Measurements from ENCODE around the gene ITGA5. TPM values are rescaled to one million over a fixed set of nuclear protein-coding genes. Genes with fewer than 3 reads are reported as not detected.

The ITGA5 gene
- 100 to 1,000 TPM in 1 of 2 donors, 10 to 100 TPM in 1; 29.9 to 211 TPM for total RNA-seq

DNA sequence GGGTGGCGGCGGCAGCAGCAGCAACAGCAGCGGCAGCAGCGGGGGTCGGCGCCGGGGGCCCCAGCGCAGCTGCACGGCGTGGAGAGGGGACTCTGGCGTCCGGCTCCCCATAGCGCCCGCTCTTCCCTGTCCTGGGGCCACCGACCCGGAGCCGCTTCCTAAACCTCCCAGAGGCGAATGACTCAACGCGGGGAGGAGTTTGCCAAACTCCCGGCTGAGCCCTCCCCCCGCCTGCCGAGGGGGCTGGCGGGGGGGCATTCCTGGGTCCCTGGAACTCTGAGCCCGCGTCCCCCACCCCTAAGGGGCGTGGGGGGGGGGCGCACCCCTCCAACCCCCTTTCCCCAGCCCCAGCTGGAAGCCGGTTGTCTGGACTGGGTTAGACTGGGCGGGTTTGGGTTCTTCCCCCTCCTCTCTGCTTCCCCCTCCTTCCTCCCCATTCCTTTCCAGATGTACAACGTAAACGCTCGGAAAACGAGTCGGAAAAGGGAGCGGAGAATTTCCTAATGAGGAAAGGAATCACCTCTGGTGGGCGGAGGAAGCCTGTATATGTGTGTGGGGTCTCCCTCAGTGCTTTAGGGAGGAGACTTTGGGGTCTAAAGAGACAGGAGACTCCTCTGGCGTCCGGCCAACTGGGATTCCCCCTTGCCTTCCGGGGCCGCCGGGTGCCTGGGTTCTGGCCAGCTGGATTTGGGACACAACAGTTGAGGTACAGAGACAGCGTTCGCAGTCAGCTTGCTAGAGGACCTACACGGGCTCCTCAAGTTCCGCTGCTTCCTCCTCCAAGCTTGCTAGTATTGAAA, at the start of gene ITGA5:
Gene ITGA5, minus strand, starts transcription at position 179 of the 800 bp plus-strand sequence. Its CDS starts 68 bp downstream, at position 111.
- Mint-ChIP-seq H3K36me3 (ENCODE audit: low read depth) (peaks cover 48% of the 10 kb centered on the region), H3K9me3 (no peaks in the 10 kb centered on the region), H3K27me3 (no peaks in the 10 kb centered on the region), H3K4me3 (peak within 1 kb of the TSS; percentile 83), H3K4me1 (peaks cover 20% of the 10 kb centered on the region), H3K27ac (peak within 1 kb of the TSS; percentile 94)
- peak; percentile 62 for ATAC-seq (replicated peaks)

DNA sequence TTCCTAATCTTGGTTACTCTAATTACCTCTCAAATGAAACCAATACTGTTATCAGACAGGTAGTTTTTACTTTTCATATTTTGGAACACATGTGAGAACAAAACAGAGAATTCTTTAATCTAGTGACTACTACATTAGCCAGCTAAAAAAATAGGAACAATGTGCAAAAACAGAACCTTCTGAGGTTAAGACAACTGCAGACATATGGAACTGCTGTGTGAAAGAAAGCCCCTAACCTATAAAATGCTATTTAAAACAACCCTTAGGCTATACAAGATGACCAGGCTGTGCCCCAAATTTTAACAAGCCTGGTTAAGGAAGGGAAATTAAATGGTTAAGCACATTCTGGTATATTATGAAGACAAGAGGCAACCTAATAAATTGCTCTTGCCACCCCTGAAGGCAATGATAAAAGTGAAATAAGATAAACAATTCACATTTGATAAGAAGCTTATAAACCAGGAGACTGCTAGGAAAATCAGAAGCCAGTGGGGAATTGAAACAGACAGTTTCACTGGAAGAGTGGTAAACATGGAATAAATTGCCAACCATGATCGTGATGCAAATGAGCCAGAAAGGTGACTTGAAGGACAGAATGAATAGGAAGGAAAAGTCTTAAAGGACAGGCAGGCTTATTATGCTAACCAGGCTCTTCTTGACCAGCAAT, 46.9 kb upstream of the ITGA5 start:
- no peaks in the 10 kb centered on the region for H3K9me3 Mint-ChIP-seq
- H3K4me1 Mint-ChIP-seq = no peaks in the 10 kb centered on the region
- peaks cover 5% of the 10 kb centered on the region for H3K27me3 Mint-ChIP-seq
- no peak overlapping the region for H3K27ac Mint-ChIP-seq
- H3K36me3 Mint-ChIP-seq (ENCODE audit: low read depth) = no peaks in the 10 kb centered on the region
- no peak overlapping the region for H3K4me3 Mint-ChIP-seq
- no peak for ATAC-seq (replicated peaks)

DNA sequence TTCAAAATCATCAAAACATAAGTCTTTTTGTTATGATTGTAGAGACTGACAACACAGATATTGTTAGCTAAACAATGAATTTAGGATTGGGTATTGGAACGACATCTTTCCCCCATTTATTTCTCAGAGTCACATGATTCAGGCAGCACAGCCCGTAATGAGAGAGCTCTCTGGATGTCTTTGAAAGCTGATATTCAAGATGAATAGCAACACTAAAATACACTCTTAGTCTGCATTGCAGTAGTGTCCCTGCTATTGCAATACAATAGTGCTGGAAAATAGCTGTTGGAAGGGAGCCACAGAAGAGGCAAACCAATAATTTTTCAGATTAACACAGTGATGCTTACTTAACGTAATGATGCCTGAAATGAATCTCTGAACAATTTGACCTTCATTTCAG, 44.4 kb upstream of the ITGA5 start:
- Mint-ChIP-seq H3K4me1 (no peaks in the 10 kb centered on the region), H3K9me3 (no peaks in the 10 kb centered on the region), H3K36me3 (ENCODE audit: low read depth) (no peaks in the 10 kb centered on the region), H3K4me3 (no peak overlapping the region), H3K27ac (no peak overlapping the region), H3K27me3 (peaks cover 5% of the 10 kb centered on the region)
- no peak for ATAC-seq (replicated peaks)

DNA sequence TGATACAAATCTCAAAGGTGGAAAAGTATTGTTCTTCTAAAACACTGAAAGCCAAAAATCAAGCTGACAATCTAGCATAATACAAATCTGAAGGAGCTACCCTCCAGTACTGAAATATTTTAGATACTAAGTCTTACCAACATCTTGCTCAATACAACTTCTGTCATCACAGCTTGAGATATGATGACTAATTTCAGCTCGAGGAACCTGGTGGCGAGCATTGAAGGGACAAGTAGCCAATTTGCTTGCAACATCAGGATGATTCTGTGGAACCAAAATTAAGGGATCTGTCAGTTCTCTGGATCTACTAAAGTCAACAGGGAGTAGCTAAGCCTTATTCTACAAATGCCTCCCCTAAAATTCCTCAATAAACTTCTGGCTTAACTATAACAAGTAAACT, 44.0 kb upstream of the ITGA5 start:
- Mint-ChIP-seq H3K27me3 (peaks cover 5% of the 10 kb centered on the region), H3K9me3 (no peaks in the 10 kb centered on the region), H3K36me3 (ENCODE audit: low read depth) (no peaks in the 10 kb centered on the region), H3K4me1 (no peaks in the 10 kb centered on the region), H3K4me3 (no peak overlapping the region), H3K27ac (no peak overlapping the region)
- ATAC-seq (replicated peaks) = no peak

DNA sequence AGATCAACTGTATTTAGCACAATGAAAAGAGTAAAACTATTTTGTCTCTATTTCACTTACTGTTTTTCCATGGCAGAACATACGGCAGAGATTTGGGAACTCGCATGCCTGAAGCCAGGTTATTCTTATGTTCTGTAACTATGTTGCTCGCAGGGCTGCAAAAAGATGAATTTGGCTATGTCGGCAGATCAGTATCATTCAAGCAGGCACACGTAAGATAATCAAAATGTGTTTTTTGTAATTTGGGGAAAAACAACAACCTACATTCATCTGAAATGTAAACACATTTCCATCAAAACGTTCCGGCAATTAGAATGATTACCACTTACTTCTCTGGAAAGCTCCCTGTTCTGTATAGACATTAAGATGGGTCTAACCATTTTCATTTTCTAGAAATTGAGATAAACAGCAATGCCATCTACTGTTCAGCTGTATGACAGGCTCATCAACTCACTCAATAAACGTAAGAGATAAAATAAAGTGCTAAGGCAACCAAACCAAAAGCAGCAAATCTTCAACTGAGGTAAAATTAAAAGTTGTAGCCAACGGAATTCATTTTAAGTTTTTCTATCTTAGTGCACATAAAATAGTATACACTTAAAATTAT, 41.4 kb upstream of the ITGA5 start:
- H3K27ac Mint-ChIP-seq = no peak overlapping the region
- no peaks in the 10 kb centered on the region for H3K9me3 Mint-ChIP-seq
- no peaks in the 10 kb centered on the region for H3K36me3 Mint-ChIP-seq (ENCODE audit: low read depth)

DNA sequence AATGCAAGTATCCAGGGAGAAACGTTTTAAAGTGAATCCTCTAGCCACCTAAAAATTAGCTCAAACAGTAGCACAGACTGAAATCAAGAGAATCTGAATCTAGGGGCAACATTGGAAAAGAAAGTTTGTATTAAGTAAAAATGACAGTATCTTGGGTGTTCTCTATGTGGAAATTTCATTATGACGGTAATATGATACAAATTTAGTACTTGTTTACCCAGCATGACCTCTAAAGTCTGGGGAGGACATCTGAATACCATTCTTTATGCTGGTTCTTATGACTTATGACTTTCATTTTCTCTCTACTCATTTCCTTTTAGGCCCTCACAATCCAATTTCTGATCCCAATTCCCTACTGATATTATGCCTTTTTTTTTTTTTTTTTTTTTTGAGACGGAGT, 40.3 kb upstream of the ITGA5 start:
- Mint-ChIP-seq H3K4me3 (no peak overlapping the region), H3K36me3 (ENCODE audit: low read depth) (no peaks in the 10 kb centered on the region), H3K27me3 (peaks cover 5% of the 10 kb centered on the region), H3K4me1 (no peaks in the 10 kb centered on the region), H3K27ac (no peak overlapping the region), H3K9me3 (no peaks in the 10 kb centered on the region)
- no peak for ATAC-seq (replicated peaks)

More for the DNA sequence above, 41.4 kb upstream of the ITGA5 start:
- Mint-ChIP-seq H3K4me1 (no peaks in the 10 kb centered on the region), H3K4me3 (no peak overlapping the region), H3K27me3 (peaks cover 5% of the 10 kb centered on the region)
- no peak for ATAC-seq (replicated peaks)

DNA sequence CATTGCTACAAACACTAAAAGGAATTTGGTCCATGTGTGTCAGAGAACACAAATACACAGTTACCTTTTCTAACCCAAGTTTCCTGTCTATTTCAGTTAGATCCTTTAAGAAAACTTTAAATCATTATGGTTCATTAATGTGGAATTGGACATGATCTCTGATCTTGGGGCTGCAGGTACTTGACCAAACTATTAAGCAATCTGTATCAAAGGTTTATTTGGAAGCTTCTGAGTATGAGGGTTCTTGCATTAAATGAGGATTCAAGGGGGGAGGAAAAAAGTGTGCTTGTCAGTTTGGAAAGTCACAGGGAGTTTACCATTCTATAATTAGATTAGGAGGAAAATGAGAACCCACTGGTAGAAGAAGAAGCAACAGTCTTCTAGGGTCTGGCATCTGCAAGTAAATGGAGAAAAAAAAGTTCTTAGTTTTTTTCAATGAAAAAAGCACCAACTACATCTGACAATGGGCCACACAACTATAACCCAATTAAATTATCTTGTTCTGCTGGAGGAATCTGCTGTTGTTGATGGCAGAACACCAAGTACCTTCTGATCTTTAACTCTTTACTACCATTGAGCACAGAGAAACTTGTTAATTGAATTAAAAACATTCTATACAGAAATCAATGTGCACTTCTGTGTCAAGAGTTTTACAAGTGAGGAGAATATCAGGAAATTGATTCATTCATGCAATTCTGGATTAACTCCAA, 36.8 kb upstream of the ITGA5 start:
- Mint-ChIP-seq H3K4me3 (no peak overlapping the region), H3K9me3 (no peaks in the 10 kb centered on the region), H3K4me1 (no peaks in the 10 kb centered on the region), H3K27ac (no peak overlapping the region), H3K27me3 (no peaks in the 10 kb centered on the region), H3K36me3 (ENCODE audit: low read depth) (no peaks in the 10 kb centered on the region)
- ATAC-seq (replicated peaks) = no peak

DNA sequence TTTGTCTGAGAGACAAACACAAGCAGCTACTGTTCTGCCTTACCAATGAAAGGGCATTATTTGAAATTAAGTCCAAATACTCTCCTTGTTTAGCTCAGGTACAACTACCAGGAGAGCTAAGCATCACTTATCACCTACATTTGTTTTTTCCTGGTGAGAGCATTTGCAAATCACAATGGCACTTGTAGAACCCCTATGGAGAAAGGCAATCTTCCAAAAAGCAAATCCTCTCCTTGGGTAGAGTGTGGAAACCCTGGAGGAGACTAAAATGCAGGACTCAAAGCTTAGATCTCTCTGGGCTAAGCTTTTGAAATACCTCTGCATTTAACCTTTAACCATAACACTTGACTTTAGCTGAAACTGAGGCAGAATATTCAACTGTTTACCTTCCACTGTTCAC, 33.6 kb upstream of the ITGA5 start:
- H3K36me3 Mint-ChIP-seq (ENCODE audit: low read depth) = no peaks in the 10 kb centered on the region
- no peaks in the 10 kb centered on the region for H3K27me3 Mint-ChIP-seq
- no peak overlapping the region for H3K4me3 Mint-ChIP-seq
- ATAC-seq (replicated peaks) = no peak
- no peaks in the 10 kb centered on the region for H3K4me1 Mint-ChIP-seq
- H3K9me3 Mint-ChIP-seq = no peaks in the 10 kb centered on the region
- no peak overlapping the region for H3K27ac Mint-ChIP-seq

DNA sequence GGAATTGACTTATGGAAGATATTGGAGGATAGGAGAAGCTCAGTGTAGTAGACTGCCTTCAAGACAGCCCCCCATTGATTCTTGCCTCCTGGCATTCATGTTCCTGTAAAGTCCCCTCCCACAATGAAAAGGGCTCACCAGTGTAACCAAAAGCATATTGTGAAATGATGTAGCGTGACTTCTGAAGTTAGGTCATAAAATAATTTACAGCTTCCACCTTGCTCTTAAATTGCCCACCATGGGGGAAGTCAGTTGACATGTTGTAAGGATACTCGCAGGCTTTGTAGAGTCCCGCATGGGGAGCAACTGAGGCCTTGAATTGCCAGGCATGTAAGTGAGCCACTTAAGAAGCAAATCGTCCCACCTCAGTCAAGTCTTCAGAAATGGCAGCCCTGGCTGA, 29.3 kb upstream of the ITGA5 start:
- no peaks in the 10 kb centered on the region for H3K4me1 Mint-ChIP-seq
- H3K36me3 Mint-ChIP-seq (ENCODE audit: low read depth) = no peaks in the 10 kb centered on the region
- H3K4me3 Mint-ChIP-seq = no peak overlapping the region
- no peak for ATAC-seq (replicated peaks)
- H3K9me3 Mint-ChIP-seq = no peaks in the 10 kb centered on the region
- H3K27ac Mint-ChIP-seq = no peak overlapping the region
- H3K27me3 Mint-ChIP-seq = no peaks in the 10 kb centered on the region

DNA sequence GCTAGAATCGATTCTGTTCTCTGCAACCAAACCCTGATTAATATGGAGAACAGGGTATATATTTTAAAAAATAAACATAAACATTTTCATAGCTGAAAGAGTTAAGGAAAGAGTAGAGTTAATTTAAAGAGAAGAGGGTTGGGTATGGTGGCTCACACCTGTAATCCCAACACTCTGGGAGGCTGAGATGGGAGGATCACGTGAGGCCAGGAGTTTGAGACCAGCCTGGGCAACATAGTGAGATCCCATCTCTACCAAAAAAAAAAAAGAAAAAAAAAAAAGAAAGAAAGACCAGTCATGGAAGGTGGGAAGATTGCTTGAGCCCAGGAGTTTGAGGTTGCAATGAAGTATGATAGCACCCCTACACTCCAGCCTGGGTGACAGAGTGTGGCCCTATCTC, 28.9 kb upstream of the ITGA5 start:
- Mint-ChIP-seq H3K27ac (no peak overlapping the region), H3K27me3 (no peaks in the 10 kb centered on the region), H3K9me3 (no peaks in the 10 kb centered on the region), H3K4me1 (no peaks in the 10 kb centered on the region), H3K36me3 (ENCODE audit: low read depth) (no peaks in the 10 kb centered on the region), H3K4me3 (no peak overlapping the region)
- no peak for ATAC-seq (replicated peaks)

DNA sequence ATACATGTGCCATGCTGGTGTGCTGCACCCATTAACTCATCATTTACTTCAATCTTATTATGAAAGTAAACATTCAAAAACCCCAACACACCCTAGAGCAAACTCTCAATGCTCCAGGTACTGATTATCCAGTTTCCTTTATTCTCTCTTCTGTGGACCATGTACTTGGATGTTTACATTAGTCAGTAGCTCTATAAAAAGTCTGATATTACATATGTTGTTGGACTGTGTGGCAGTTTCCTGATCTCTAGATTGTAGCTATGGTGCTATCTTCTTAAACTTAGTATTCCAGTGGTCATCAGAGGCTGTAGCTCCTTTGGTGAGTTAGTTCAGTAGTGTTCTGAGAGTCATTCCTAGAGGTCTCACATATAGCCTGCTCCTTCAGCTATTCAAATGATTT, 25.1 kb upstream of the ITGA5 start:
- Mint-ChIP-seq H3K9me3 (no peaks in the 10 kb centered on the region), H3K27ac (no peak overlapping the region), H3K4me3 (no peak overlapping the region), H3K27me3 (no peaks in the 10 kb centered on the region), H3K36me3 (ENCODE audit: low read depth) (no peaks in the 10 kb centered on the region), H3K4me1 (no peaks in the 10 kb centered on the region)
- ATAC-seq (replicated peaks) = no peak

DNA sequence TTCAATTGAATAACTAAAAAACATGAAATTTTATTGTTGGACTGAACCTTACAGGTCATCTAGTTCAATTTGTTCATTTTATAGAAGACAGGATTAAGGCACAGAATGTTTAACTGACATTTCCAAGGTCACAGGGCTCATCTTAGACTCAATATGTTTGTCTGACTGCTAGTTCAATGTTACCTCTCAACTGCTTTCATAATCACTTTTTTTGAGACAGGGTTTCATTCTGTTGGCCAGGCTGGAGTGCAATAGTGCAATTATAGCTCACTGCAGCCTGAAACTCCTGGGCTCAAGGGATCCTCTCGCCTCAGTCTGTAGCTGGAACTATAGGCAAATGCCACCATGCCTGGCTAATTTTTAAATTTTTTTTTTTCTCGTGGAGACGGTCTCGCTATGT, 24.4 kb upstream of the ITGA5 start:
- ATAC-seq (replicated peaks) = no peak
- Mint-ChIP-seq H3K4me3 (no peak overlapping the region), H3K36me3 (ENCODE audit: low read depth) (no peaks in the 10 kb centered on the region), H3K27ac (no peak overlapping the region), H3K27me3 (no peaks in the 10 kb centered on the region), H3K9me3 (no peaks in the 10 kb centered on the region), H3K4me1 (no peaks in the 10 kb centered on the region)

DNA sequence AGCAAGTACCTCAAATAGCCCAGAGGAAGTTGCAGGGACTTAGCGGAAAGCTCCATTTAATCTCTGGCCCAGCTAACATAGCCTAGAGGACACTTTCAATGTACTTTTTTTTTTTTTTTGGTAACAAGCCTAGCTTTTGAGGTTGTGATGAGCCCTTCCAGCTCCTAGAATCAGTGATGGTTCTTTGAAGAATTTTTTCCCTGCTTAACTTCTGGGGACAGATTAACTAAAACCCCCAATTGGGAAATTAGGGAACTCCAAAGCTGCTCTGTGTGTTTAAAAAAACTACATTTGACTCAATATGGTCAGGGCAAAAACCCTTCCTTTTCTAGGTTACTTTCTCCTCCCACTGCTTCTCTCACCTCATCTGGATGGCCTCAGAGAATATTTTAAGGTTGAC, 23.9 kb upstream of the ITGA5 start:
- H3K4me3 Mint-ChIP-seq = no peak overlapping the region
- no peak overlapping the region for H3K27ac Mint-ChIP-seq
- no peaks in the 10 kb centered on the region for H3K4me1 Mint-ChIP-seq
- H3K36me3 Mint-ChIP-seq (ENCODE audit: low read depth) = no peaks in the 10 kb centered on the region
- H3K27me3 Mint-ChIP-seq = no peaks in the 10 kb centered on the region
- no peaks in the 10 kb centered on the region for H3K9me3 Mint-ChIP-seq
- ATAC-seq (replicated peaks) = no peak

DNA sequence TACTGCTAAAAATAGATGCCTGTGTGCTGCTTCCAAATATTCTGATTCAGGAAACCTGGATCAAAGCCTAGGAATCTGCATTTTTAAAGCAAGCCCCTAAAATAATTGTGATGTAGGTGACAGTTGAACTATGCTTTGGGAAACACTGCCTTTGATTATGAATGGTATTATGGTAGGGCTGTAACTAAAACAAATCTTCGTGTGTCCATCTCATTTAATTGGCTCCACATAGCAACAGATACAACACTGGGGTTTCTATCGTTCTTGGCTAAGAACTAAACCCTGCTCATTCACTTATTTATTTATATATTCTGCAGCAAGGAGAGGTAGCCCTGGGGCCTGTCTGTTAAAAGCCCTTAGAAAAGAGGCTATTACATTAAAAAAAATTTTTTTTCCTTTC, 23.0 kb upstream of the ITGA5 start:
- Mint-ChIP-seq H3K4me3 (no peak overlapping the region), H3K27me3 (no peaks in the 10 kb centered on the region), H3K9me3 (no peaks in the 10 kb centered on the region), H3K27ac (no peak overlapping the region), H3K36me3 (ENCODE audit: low read depth) (no peaks in the 10 kb centered on the region), H3K4me1 (peaks cover 5% of the 10 kb centered on the region)
- no peak for ATAC-seq (replicated peaks)

All from activated T-helper 17 cell treated with anti-CD3 and anti-CD28 coated beads, Interleukin-2, amount 50 U/mL, for 72 hours (primary cell).